CD4-positive, alpha-beta T cell treated with Interleukin-2 at 100 ng/mL for 4 hours (primary cell): ENCODE measurements around the gene NRDE2.
A peak's percentile ranks its signal among the peaks of the same experiment; 100 is the strongest.
"Not testable (repeated sequence)": the region's sequence is repeated elsewhere in the genome, so short reads cannot be mapped to it uniquely, and the experiment has no call there.

Experiments
- DNase-seq: peaks from one replicate; pipeline ENCODE4 v3.0.0-alpha.2; 2020; ENCODE audit warnings: low spot score

The NRDE2 gene

DNA sequence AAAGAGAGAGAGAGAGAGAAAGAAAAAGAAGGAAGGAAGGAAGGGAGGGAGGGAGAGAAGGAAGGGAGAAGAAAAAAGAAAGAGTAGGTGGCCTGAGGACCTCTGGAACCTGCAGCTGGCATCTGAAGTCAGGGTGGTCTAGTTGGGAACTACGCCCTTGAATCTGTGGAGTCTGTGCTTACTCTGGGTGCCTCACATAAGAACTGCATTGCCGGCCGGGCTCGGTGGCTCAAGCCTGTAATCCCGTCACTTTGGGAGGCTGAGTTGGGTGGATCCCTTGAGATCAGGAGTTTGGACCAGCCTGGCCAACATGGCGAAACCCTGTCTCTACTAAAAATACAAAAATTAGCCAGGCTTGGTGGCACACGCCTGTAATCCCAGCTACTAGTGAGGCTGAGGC, 10.0 kb upstream of the NRDE2 start:
- no peak for DNase-seq

DNA sequence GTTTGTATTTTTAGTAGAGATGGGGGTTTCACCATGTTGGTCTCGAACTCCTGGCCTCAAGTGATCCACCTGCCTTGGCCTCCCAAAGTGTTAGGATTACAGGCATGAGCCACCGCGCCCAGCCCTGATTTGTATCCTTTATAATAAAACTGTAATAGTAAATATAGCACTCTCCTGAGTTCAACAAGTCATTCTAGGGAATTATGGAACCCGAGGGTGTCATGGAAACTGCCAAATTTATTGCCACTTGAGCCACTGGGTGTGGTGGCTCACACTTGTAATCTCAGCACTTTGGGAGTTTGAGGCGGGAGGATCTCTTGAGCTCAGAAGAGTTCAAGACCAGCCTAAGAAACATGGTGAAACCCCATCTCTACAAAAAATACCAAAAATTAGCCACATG, 9.5 kb upstream of the NRDE2 start:
- DNase-seq, result not testable (repeated sequence)

DNA sequence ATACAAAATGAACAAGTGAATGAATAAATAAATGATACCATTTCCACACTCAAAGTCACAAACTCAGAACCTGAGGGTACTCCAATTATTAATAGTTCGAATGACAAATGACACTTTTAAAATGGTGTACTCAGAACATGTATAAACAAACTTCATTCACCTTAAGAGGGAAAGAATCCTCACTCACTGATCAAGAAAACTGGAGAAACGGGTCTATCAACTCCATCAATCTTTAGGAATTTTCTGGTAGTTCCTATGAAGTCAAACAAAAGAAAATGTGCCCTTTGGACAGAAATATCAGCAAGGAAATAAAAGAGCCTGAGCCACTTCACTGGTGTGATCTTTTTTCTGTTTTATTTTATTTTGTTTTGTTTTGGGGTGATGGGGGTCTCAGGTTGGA, 5.2 kb upstream of the NRDE2 start:
- DNase-seq, result no peak

DNA sequence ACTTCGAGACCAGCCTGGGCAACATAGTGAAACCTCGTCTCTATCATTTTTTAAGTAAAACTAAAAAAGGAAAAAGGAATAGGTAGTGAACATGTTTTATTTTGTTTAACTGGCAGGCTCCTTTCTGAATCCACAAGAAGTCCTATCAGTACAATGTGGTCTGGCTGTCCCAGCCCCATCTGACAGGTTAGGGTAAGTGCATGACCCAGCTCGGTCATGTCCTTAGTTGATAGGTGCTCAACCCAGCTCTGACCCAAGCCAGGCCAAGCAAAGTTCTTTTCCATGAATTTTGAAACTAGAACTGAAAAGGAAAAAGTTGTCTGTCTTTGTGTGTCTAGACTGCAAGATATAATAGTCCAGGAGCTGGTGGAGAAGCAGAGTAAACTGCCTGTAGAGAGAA, 4.7 kb upstream of the NRDE2 start:
- no peak for DNase-seq

DNA sequence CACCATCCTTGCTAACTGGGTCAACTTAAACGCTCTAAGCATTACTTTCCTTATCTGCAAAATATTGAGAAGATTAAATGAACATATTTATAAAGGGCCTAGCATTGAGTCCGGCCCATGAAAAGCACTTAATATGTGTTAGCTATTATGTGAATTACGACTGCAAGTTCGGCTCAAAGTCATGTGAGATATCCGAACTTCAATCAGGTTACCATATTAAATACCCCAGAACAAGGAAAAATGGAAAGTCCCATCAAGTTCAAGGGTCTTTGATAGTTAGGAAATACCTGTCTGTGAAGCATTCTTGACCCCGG, 487 bp upstream of the NRDE2 start:
- no peak for DNase-seq

DNA sequence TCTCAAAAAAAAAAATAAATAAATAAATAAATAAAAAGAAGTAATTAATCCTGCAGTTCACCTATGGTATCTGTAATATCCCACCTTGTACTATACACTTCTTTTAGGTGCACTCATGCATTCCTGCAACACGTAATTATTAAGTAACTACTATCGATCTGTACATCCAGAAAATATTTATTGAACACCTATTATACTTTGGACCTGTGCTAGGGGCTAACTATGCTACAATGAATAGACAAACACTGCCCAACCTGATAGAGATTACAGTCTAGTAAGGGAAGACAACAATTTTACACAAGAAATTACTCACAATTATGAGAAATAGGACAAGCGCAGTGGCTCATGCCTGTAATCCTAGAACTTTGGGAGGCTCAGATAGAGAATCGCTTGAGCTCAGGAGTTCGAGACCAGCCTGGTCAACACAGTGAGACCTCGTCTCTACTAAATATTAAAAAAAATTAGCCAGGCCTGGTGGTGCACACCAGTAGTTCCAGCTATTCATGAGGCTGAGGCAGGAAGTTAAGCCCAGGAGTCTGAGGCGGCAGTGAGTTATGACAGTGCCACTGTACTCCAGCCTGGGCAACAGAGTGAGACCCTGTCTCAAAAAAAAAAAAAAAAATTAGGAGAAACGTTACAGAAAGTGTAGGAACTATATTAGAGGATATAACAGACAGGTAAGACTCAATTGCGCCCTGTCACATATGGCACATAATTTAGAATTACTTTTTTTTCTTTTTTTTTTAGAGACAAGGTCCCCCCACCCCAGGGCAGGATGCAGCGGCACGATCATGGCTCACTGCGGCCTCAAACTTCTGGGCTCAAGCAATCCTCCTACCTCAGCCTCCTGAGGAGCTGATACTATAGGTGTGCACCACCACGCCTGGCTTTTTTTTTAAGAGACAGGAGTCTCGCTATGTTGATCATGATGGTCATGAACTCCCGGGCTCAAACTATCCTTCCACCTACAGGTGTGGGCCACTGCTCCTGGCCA, 1.2 kb downstream of the NRDE2 start:
- no peak for DNase-seq

DNA sequence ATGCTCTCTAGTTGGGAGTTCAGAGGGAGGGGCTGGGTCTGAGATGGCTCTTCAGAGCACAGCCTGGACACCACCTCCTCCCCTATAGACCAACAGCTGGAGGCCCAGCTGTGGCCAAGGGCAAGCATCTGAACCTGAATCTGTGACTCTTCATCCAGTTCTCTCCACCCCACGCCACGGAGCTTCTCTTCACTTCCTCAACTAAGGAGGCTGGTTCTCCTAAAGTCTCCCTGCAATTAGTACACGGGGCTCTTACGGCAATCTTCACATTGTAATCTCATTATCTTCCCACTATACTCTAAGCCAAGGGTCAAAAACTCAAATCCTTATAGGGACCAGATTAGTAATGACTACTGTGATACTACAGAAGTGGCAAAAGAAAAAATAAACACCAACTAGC, 9.8 kb downstream of the NRDE2 start:
- no peak for DNase-seq

DNA sequence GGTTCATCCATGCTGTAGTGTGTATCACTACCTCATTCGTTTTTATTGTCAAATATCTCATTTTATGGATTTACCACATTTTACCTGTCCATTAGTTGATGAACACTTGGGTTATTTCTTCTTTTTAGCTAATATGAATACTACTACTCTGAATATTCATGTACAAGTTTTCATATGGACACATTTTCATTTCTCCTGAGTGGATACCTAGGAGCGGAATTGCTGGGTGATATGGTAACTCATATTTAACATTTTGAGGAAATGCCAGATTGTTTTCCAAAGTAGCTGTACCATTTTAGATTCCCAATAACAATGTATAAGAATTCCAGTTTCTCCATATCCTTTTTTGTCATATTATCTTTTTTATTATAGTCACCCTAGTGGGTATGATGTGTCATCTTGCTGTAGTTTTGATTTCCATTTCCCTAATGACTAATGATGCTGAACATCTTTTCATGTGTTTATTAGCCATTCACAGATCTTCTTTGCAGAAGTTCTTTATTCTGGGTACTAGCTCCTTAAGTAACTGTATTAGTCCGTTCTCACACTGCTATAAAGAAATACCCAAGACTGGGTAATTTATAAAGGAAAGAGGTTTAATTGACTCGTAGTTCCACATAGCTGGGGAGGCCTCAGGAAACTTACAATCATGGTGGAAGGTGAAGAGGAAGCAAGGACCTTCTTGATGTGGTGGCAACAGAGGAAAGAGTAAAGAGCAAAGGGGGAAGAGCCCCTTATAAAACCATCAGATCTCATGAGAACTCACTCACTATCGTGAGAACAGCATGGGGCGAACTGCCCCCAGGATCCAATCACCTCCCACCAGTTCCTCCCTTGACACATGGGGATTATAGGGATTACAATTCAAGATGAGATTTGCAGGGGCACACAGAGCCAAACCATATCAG, 11.9 kb downstream of the NRDE2 start:
- no peak for DNase-seq

DNA sequence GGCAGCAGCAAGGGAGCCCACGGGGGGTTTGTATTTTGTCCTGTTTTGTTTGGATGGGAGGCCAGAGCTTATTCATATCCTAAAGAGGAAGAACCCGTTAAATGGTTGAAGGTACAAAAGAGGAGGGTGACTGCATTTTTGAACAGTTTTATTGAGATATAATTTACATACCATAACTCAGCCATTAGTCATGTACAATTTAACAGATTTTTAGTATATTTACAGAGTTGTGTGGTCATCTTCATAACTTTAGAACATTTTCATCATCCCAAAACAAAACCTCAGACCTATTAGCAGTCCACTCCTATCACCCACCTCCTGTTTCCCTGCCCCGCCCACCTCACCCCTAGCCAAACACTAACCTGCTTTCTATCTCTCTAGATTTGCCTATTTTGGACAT, 12.6 kb downstream of the NRDE2 start:
- DNase-seq, result no peak

DNA sequence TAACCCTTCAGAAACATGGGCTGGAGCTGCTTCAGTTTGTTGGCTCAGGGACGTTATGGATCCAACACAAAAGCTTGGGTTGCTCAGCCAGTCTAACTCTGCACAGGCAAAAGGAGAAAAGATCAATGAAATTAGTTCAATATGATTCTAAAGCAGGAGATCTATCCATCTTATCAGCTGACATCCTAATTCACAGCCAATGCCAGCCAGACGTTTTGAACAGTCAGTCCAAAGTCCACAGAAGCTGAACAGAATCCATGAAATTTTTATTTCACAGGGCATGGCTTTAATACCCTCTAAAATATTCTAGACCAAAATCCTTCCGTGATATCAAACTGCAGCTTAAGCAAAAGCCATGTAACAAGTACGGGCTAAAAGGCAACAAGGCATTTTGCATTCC, 13.7 kb downstream of the NRDE2 start:
- DNase-seq, result no peak

DNA sequence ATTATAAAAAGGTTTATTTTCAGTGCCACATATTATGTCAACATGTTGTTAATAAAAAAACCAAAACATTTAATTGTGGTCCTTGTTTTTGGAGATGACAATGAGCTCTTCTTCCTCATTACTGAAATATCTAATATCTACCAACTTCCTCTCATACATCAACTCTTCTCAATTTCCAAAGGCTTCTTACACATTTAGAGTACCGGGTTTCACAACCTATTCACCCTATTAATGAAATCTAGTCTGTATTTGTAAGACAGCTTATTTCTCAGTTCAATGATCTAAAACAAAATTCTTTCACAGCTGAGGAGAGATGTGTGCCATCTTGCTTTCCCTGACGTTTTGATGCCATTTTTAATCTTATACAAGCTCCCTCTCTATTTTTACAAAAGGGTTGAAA, 14.5 kb downstream of the NRDE2 start:
- no peak for DNase-seq

DNA sequence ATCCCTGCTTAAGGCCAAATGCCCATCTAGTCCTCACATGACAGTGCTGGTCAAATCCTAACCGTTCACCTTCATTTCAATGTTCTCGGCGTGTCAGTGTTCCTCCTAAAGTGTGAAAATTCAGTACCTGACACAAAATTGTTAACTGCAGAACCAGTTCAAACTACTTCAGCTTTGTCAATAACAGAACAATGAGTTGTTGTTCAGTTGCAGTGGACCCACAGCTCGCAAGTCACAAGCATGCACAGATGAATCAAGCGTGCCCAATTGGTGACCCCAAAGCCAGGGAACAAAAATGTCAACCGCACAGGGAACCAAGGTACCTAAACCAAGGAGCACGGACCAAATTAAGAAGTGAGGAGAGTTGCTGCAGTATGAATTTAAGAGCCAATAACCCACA, 23.2 kb downstream of the NRDE2 start:
- DNase-seq, result no peak

DNA sequence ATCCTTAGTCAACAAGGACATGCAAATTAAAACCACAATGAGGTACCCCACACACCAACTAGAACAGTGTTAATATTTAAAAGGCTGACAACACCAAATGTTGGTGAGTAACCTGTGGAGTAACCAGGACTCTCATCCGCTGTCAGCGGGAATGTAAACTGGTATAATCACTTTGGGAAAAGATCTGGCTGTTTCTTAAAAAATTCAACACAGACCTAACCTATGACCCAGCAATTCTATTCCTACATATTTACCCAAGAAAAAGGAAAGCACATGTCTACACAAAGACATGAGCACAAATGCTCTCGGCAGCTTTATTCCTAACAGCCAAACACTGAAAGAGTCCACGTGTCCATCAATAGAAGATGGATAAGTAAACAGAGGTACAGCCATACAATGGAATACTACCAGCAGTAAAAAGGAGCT, 26.6 kb downstream of the NRDE2 start:
- no peak for DNase-seq

DNA sequence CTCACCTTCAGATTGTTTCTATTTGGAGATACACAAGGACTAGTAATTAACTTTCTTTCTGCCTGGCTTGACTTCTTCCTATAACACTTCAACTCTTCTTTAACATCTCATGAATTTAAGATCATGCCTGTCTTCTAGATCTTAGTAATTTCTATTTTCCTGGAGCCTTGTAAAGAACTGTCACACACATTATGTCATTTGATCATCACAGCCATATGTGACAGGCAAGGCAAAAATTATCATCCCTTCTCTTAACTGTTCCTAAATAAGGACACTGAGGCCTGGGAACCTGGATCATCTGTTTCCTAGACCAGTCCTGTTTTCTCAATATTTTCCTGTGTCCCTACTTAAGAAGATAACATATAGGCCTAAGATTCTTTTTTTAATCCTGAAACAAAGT, 27.2 kb downstream of the NRDE2 start:
- DNase-seq, result no peak

DNA sequence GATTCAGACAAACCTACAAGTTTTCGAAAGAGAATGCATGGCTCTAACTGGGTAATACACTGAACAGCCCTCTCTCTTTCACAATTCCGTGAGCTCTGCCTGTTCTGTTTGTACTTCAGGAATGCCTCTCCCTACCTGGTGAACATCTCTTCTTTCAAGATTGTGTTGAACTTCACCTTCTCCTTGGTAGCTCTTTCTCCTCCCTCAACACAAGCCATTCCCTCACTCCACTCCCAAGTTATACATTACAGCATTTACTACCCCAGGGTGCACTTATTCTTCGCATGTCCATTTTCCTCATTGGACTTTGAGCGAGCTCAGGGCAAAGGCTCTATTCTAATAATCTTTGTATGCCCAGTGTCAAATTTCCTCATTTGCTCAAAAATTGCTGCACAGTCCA, 28.3 kb downstream of the NRDE2 start:
- DNase-seq, result no peak

DNA sequence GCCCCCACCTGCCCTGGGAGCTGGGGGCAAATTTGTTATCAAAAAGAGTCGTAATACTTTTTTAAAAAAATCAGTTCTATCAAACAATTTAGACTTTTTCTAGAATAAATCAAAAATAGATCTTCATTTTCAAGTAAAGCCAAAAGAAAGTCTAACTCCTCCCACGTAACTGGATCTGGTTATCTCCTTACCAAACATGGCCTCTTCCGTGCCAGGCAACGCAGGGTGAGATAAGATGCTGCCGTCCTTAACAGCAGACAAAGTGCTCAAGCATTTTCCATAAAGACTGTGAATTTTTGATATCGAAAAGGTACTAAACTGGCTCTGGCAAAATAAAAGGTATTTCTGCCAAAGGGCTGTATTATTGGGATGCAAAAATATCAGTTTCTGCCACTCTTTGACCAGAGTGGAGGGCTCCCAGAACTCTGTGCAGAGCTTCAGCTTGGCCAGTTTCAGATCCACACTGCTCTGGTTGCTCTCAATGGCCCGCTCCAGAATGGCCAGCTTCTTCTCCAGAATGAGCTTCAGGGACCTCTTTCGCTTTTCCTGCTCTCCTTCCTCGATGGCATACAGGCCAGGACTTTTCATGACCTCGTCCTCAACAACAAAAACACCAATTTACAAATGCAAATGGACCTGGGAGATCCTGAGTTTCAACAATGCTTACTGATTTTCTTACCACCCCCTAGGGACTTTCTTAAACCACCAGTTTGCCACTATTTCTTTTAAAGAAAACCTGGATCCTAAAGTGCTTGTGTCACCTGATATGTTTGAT, 29.0 kb downstream of the NRDE2 start:
- no peak for DNase-seq

DNA sequence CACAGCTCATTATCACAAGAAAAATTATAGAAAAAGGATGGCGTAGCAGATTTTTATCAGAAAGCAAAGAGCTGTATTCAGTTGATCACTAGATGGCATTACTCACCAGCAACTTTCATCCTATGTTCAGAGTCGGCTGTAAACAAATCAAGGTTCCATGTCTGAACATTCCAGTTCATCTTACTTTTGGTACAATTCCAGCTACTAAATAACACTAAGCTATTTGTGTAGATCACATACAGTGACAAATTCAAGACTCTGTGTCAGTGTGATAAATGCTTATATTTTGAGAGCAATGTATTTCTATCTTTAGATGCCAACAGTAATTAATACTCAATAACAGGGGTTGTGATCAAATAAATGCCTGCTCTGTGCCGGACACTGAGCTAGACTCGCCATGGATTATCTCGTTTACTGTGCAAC, 30.1 kb downstream of the NRDE2 start:
- DNase-seq, result peak; percentile 10

DNA sequence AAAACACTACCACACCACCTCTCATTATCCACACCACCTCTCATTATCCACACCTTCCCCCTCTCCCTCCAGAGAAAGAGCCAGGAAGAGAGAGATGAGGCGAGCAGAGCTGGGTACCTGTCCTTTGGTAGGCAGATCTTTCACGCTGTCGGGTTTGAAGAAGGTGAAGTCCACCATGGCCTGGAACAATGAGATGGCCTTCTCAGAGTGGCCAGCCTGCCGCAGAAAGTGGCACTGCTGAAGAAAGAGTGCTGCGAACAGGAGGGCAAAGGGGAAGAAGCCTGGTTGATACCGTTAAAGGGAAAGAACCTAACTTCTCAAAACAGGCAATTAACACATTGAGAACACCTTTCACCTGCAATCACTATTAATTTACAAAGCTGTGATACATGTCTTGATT, 30.6 kb downstream of the NRDE2 start:
- DNase-seq, result no peak

DNA sequence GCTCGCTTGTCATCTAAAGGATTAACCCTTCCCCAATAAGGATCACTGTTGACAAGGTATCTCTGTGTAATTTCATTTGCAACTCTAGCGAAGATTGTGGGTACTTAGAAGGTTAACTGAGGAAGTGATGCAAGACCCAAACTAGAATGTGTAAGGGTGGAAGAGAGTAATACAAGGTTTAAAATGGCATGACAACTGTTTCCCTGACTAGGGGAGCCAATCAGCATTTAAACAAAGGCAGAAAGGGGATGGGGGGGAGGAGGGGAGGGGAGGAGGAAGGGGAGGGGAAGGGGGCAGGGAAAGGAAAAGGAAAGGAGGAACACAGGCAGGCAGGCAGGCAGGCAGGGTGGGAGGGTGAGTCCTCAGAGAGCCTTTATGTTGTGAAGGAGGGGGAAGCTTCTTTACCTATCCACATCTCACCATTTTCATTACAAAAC, 31.1 kb downstream of the NRDE2 start:
- no peak for DNase-seq

DNA sequence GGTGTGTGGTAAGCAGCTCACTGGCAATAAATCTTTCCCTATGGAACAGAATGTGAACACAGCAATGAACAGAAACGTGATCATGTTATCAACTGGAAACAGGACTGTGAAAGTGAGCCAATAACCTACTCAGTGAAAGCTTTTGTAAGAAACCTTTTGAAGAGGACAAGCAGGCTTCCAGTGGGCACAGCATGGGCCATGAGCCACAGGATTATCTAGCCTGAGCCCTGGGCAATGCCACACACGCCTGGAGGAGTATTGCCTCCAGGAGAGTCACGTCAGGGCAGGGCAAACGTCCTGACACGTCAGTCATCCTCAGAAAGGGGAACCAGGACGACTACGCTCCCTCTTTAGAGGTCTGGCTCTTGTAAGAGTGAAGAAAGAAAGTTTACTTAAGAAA, 32.3 kb downstream of the NRDE2 start:
- no peak for DNase-seq

DNA sequence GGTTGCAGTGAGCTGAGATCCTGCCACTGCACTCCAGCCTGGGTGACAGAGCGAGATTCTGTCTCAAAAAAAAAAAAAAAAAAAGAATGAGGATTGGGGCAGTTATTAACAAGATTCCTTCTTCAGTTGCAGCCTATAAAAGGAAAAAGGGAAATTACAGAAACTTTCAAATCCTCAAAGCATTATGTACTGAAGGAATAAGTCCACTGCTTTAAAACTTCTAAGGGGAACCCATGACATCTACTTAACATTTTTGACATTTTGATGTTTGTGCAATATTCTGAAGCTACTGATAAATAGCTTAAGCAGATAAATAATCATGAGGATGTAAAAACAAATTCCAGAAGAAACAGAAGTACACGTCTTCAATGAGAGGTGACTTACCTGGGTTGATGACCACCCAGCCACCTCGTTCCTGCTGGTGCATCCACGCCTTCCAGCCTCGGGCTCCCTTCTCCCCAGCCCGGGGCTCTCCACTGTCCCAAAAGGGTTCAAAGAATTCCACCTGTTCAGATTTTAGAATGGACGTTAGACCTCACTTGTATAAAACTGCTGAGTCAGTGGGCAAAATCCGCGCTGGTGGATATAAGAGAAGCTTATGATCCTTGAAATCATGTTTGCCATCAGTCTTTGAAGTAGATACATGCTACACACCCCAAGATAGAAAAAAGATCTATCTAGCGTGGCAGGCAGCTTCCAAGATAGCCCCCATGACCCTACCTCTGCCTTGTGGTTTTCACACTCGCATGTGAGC, 33.7 kb downstream of the NRDE2 start:
- no peak for DNase-seq

DNA sequence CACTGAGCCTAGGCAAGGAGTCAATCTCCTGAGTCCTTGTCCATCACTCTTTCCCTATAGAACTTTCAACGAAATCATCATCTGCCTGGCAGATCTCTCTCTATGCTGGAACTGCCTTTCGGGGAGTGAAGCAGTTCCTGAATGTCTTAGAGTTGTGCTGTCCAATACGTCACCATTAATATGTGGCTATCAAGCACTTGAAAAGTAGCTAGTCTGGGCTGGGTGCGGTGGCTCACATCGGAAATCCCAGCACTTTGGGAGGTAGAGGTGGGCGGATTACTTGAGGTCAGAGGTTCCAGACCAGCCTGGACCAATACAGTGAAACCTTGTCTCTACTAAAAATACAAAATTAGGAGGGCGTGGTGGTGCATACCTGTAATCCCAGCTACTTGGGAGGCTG, 35.1 kb downstream of the NRDE2 start:
- DNase-seq, result no peak
